Neural cell (in vitro differentiated cells): ENCODE data around the gene RHOBTB1. TPM values are rescaled to one million over a fixed set of nuclear protein-coding genes. Genes with fewer than 3 reads are reported as not detected.

Experiments
- H2AFZ ChIP-seq: fragments of 200-600, 300-800 bp; sonication (generic), shearing (Covaris generic); 2 replicates; pipeline ENCODE4 v1.6.0; 2014; ENCODE audit warnings: low read depth, mild to moderate bottlenecking, antibody characterized with exemption, low read length, moderate library complexity
- H3F3A ChIP-seq: fragments of 200-600 bp; shearing (Covaris generic); 2 replicates; pipeline ENCODE4 v1.6.1; 2016; ENCODE audit warnings: mild to moderate bottlenecking, moderate library complexity, mixed read lengths, antibody characterized with exemption, low read length; ENCODE audit not compliant: insufficient read depth, poor library complexity, severe bottlenecking
- H3K27ac ChIP-seq: fragments of 200-600, 300-800 bp; sonication (generic), shearing (Covaris generic); 2 replicates; pipeline ENCODE4 v1.5.1; 2014; ENCODE audit warnings: mild to moderate bottlenecking, low read length, moderate library complexity
- H3K27me3 ChIP-seq: fragments of 300-800, 200-600 bp; sonication (generic), shearing (Covaris generic); 2 replicates; pipeline ENCODE4 v1.6.0; 2014; ENCODE audit warnings: mild to moderate bottlenecking, low read depth, low read length, moderate library complexity; ENCODE audit not compliant: insufficient read depth
- H3K36me3 ChIP-seq: fragments of 300-800, 200-600 bp; sonication (generic), shearing (Covaris generic); 2 replicates; pipeline ENCODE4 v1.5.1; 2014; ENCODE audit warnings: mild to moderate bottlenecking, antibody characterized with exemption, low read length, moderate library complexity; ENCODE audit not compliant: insufficient read depth
- H3K4me2 ChIP-seq: fragments of 300-800, 200-600 bp; sonication (generic), shearing (Covaris generic); 2 replicates; pipeline ENCODE4 v1.6.0; 2014; ENCODE audit warnings: mild to moderate bottlenecking, low read length
- H3K4me3 ChIP-seq: fragments of 300-800, 200-600 bp; sonication (generic), shearing (Covaris generic); 2 replicates; pipeline ENCODE4 v1.5.1; 2014; ENCODE audit warnings: mild to moderate bottlenecking, low read length, moderate library complexity
- H3K79me2 ChIP-seq: fragments of 200-600 bp; shearing (Covaris generic); replicated peaks from 2 replicates; pipeline ENCODE4 v1.6.0; 2014; ENCODE audit warnings: mild to moderate bottlenecking, low read length, moderate library complexity; ENCODE audit not compliant: insufficient read depth
- H3K9ac ChIP-seq: fragments of 300-800, 200-600 bp; sonication (generic), shearing (Covaris generic); 2 replicates; pipeline ENCODE4 v1.6.1; 2016; ENCODE audit warnings: mild to moderate bottlenecking, low read length, mixed read lengths
- H3K9me2 ChIP-seq: fragments of 200-600 bp; shearing (Covaris generic); 2 replicates; pipeline ENCODE4 v1.6.1; 2016; ENCODE audit warnings: mild to moderate bottlenecking, low read length, mixed read lengths; ENCODE audit not compliant: insufficient read depth
- H3K9me3 ChIP-seq: fragments of 200-600, 300-800 bp; sonication (generic), shearing (Covaris generic); 2 replicates; pipeline ENCODE4 v1.6.1; 2016; ENCODE audit warnings: mild to moderate bottlenecking, mixed run types, low read length, moderate library complexity, mixed read lengths
- H4K20me1 ChIP-seq: fragments of 200-600 bp; shearing (Covaris generic); 2 replicates; pipeline ENCODE4 v1.6.1; 2016; ENCODE audit warnings: mild to moderate bottlenecking, mixed run types; ENCODE audit not compliant: insufficient read depth
- CTCF ChIP-seq: fragments of 450-650 bp; IDR thresholded peaks from 2 replicates; pipeline ENCODE4 v1.5.1; 2014; ENCODE audit warnings: antibody characterized with exemption, mild to moderate bottlenecking, moderate library complexity; ENCODE audit not compliant: poor library complexity, severe bottlenecking
- EP300 ChIP-seq: fragments of 450-650 bp; conservative IDR thresholded peaks from 2 replicates; pipeline ENCODE4 v1.6.1; 2014; ENCODE audit warnings: antibody characterized with exemption, mild to moderate bottlenecking, moderate library complexity; ENCODE audit not compliant: poor library complexity, severe bottlenecking
- EZH2 ChIP-seq: fragments of 200-600, 300-800 bp; shearing (Covaris generic), sonication (generic); IDR thresholded peaks from 2 replicates; pipeline ENCODE4 v1.6.1; 2014; ENCODE audit warnings: antibody characterized with exemption, low read length, borderline replicate concordance, mild to moderate bottlenecking; ENCODE audit not compliant: insufficient read depth, poor library complexity, severe bottlenecking
- MXI1 ChIP-seq: fragments of 450-650 bp; conservative IDR thresholded peaks from 2 replicates; pipeline ENCODE4 v1.6.1; 2014; ENCODE audit warnings: antibody characterized with exemption, mild to moderate bottlenecking; ENCODE audit not compliant: poor library complexity, severe bottlenecking
- POLR2AphosphoS5 ChIP-seq: IDR thresholded peaks from 2 replicates; pipeline ENCODE4 v1.6.1; 2012
- RAD21 ChIP-seq: fragments of 450-650 bp; conservative IDR thresholded peaks from 2 replicates; pipeline ENCODE4 v1.6.1; 2014; ENCODE audit warnings: antibody characterized with exemption, mild to moderate bottlenecking, moderate library complexity
- REST ChIP-seq: IDR thresholded peaks from 2 replicates; pipeline ENCODE4 v1.6.1; 2012; ENCODE audit warnings: borderline replicate concordance
- SMC3 ChIP-seq: fragments of 450-650 bp; conservative IDR thresholded peaks from 2 replicates; pipeline ENCODE4 v1.6.1; 2014; ENCODE audit warnings: antibody characterized with exemption, mild to moderate bottlenecking, moderate library complexity; ENCODE audit not compliant: poor library complexity
- TAF1 ChIP-seq: IDR thresholded peaks from 2 replicates; pipeline ENCODE4 v1.6.1; 2012; ENCODE audit warnings: low read depth
- polyA plus RNA-seq: library from polyadenylated mRNA; depleted of rRNA; stranded (reverse); fragments of >200 nt; gene quantifications from 2 replicates; pipeline ENCODE4 v1.2.3, GENCODE V29; 2014

Gene RHOBTB1
- polyA plus RNA-seq, 1 donor from 2014 or later: 10.5 TPM

- Histone ChIP-seq H3K79me2 (no peaks in the 10 kb centered on the region), H3K27me3 (no peaks in the 10 kb centered on the region), H3K9me2 (no peaks in the 10 kb centered on the region), H3F3A (no peaks in the 10 kb centered on the region), H3K36me3 (no peaks in the 10 kb centered on the region), H3K4me2 (no peak overlapping the region), H3K4me3 (no peak overlapping the region), H4K20me1 (no peaks in the 10 kb centered on the region), H3K27ac (no peak overlapping the region), H3K9ac (no peak overlapping the region), H3K9me3 (no peaks in the 10 kb centered on the region), H2AFZ (no peak overlapping the region)
- TF ChIP-seq CTCF (no peak), RAD21 (no peak), EP300 (no peak), MXI1 (no peak), EZH2 (no peak), TAF1 (no peak), REST (no peak), POLR2AphosphoS5 (no peak), SMC3 (no peak)
Measured at GRCh38 chr10:60911216-60911615, 32.8 kb downstream of the RHOBTB1 start.

- H3K9ac ChIP-seq: no peak overlapping the region
- H3K36me3 ChIP-seq: no peaks in the 10 kb centered on the region
- H3K9me2 ChIP-seq: no peaks in the 10 kb centered on the region
- no peaks in the 10 kb centered on the region for H3F3A ChIP-seq
- no peak overlapping the region for H2AFZ ChIP-seq
- TF ChIP-seq MXI1 (no peak), EP300 (no peak), REST (no peak), RAD21 (no peak), TAF1 (no peak), SMC3 (no peak), EZH2 (no peak), POLR2AphosphoS5 (no peak), CTCF (no peak)
- no peaks in the 10 kb centered on the region for H3K79me2 ChIP-seq
- H3K27ac ChIP-seq: no peak overlapping the region
- no peaks in the 10 kb centered on the region for H4K20me1 ChIP-seq
- no peaks in the 10 kb centered on the region for H3K9me3 ChIP-seq
- no peak overlapping the region for H3K4me3 ChIP-seq
- no peaks in the 10 kb centered on the region for H3K27me3 ChIP-seq
- H3K4me2 ChIP-seq: no peak overlapping the region
Measured at GRCh38 chr10:60910543-60910942, 33.4 kb downstream of the RHOBTB1 start.
